Nucleus accumbens (tissue), 56 donors: ENCODE measurements around the gene YKT6.
A peak's percentile ranks its signal among the peaks of the same experiment; 100 is the strongest.

ENCODE experiments used
- DNase-seq, 56 donors: peaks; one replicate each; lab custom pipeline; 2025; lab: John Stamatoyannopoulos, UW

Gene YKT6

GRCh38 chr7:44249639-44250234, 49.0 kb downstream of the YKT6 start:
- no peak for DNase-seq

- no peak for DNase-seq
These were observed 50.5 kb downstream of the YKT6 start for GRCh38 chr7:44251269-44251668.

DNA sequence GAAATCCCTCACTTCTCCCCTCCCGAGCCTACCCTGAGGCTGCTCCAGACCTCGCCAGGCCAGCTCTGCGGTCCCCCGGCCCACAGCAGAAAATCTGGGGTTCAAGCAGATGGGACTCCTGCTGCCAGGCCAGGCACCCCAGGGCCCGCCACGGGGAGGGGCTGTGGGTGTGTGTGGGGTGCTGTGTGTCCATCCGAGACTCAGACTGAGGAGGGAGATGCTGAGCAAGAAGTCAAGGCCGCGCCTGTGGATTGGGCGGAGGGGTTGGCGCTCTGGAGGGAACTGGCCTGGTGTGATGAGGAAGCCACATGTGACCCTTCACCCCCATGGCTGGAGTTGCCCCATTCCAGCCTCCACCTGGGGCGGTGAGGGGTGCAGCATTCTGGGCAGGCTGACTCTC, 51.1 kb downstream of the YKT6 start:
- DNase-seq = no peak

DNA sequence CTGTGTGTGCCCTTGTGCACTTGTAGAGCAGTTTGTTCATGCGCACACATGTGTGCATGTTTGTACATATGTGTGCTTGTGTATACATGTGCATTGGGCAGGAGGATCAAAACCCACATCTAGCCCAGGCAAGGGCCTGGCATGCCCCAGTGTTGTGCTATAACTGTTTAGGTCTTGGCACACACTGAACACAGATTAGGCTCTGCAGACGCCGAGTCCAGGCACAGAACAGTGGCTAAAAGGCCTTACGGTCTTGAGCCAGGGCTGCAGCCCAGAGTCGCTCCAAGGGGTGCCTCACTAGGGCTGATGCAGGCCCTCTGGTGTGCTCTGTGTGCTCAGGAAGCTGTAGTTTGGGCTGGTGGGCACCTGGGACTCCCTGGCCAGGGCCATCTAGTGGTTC, 55.7 kb downstream of the YKT6 start:
- no peak for DNase-seq

DNA sequence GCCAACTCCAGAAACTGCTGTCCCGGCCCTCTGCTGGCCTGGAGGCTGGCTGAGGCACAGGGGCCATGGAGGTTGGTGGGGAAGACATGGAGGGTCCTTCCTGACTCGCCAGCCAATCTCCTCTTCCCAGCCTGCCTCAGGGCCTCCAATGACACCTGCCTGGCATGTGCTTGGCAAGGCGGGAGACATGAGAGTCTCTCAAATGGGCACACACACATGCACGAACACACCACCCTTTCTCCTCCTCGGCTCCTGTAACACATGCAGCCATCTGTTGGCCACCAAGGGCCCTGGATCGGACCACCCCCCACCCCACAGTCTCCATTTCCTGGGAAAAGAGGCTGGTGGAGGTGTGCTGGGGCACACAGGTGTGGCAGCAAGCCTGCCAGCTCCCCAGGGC, 56.4 kb downstream of the YKT6 start:
- DNase-seq = no peak

- DNase-seq = peak in 41 of 56 donors; percentile 17 to 83 (median 42)
These were observed 57.0 kb downstream of the YKT6 start for GRCh38 chr7:44257618-44258422.

DNA sequence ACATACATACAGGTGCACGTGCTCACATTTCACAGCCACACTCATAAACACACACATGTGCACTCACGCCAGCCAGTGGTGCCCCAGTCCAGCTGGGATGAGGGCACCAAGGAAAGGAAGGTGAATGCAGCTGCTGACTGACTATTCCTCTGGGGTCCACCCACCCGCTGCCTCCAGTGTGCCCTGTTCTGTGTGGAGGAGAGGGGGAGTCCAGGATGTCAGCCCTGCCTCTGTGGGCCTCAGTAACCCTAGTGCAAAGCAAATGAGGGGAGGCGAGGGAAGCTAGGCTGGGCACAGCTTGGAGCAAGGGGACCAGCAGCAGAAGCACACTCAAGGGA, 57.6 kb downstream of the YKT6 start:
- DNase-seq = peak in 1 of 56 donors; percentile 21

DNA sequence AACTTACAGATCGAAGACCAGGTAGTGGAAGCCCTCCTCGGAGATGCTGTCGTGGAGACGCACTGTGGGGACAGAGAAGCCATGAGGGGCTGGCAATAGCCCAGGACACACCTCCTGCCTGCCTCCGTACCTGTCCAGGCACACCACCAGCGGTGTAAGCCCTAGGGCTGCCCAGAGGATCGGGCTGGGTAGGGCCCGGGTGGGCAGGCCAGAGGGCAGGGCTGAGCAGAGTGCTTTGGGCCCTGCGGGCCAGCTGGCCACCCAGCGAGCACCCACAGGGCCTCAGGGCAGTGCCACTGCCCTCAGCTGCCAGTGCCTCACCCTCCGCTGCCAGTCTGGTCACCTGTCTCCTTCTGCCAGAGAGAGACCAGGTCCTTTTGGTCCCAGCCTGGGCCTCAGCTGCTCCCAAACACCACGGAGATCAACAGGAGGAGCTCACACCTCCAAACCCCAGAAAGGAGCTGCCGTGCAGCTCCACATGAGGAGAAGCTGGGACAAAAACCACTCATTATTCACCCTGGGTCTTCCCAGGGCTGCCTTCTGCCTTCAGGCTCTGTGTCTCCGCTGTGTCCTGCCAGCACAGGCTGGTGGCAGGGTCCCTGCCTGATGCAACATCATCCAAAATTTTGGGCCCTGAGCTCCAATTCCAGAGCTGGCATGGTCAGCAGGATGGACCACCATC, 58.2 kb downstream of the YKT6 start:
- no peak for DNase-seq

DNA sequence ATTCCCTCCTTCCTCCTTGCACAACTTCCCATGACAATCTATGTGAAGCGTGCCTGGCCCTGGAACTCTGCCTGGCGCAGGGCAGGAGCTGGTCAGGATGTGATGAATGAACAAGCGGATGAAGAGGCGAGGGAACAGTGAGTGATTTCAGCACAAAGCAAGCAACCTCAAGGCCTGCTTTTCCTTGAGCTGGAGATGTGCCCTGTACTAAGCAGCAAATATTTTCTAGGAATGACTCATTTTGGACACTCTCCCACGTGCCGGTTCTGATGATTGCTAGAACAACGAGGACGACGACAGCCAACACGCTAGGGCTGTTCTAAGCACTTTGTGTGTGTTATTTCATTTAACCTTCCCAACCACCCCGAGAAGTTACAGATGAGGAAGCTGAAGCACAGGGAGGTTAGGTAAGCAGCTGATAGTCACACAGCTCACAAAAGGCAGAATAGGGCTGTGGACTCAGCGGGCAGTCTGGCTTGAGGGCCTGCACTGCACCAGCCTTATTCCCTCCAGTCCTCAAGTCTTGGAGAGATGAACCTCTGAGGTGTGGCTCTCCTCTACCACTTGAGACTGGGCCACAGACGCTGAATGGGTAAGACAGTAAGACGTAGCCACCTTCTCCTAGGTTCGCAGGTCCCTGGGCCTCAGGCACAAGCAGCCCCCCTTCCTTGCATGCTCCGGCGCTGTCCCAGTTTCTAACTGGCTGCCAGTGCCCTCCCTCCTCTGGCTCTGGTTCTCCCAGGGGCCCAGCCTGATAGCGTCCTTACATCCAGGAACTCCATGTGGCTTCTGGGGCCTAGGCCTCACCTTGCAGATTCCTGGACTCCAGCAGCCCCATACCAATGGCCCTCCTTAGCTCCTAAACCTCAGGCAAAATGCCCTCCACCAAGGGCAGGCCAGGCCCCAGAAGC, 59.0 kb downstream of the YKT6 start:
- DNase-seq = peak in 8 of 56 donors; percentile 12 to 44 (median 26)

DNA sequence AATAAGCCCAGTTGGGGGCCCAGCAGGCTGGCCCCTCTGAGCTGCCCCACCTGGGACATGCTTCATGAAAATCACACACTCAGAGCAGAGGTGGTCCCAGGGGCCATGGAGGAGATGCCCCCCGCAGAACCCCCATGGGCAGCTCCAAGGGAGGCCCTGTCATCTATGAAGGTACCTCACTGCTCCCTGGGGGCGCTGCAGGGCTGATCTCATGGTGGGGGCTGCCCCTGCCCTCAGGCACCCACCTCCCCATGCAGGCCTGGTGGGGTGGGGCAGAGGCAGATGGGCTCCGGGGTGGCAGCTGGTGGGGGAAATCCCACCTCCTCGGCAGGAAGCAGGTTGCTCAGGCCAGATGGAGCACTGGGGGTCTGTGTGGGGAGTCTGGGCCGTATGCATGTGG, 60.5 kb downstream of the YKT6 start:
- no peak for DNase-seq

GRCh38 chr7:44262031-44262430, 61.3 kb downstream of the YKT6 start:
- DNase-seq = no peak

GRCh38 chr7:44263326-44264082, 62.7 kb downstream of the YKT6 start:
- no peak for DNase-seq
